ENCODE results near the gene TRIM38. TPM values are rescaled to one million over a fixed set of nuclear protein-coding genes. Genes with fewer than 3 reads are reported as not detected.
A peak's percentile ranks its signal among the peaks of the same experiment; 100 is the strongest.

Gene TRIM38
- total and polyA plus RNA-seq, 2 of the 13 experiments (the other 11 are each of a cell fraction or from before 2014, with no cell fraction given): 2.5 to 3.1 TPM

GRCh38 chr6:26025894-26026832 is 63.6 kb downstream of the TRIM38 start (continued):
- TF ChIP-seq, protein P1, sequence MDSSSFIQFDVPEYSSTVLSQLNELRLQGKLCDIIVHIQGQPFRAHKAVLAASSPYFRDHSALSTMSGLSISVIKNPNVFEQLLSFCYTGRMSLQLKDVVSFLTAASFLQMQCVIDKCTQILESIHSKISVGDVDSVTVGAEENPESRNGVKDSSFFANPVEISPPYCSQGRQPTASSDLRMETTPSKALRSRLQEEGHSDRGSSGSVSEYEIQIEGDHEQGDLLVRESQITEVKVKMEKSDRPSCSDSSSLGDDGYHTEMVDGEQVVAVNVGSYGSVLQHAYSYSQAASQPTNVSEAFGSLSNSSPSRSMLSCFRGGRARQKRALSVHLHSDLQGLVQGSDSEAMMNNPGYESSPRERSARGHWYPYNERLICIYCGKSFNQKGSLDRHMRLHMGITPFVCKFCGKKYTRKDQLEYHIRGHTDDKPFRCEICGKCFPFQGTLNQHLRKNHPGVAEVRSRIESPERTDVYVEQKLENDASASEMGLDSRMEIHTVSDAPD (CRISPR knock-in tag; IDR thresholded peaks at IDR 0.05): no peak
- TF ChIP-seq KDM5B (CRISPR knock-in tag; IDR thresholded peaks at IDR 0.05; ENCODE audit: borderline replicate concordance) (no peak), ZNF33B (CRISPR knock-in tag; IDR thresholded peaks at IDR 0.05) (0 out of 2 replicates have a peak, but pooled peaks have one; percentile 4), SP5 (CRISPR knock-in tag; IDR thresholded peaks at IDR 0.05; ENCODE audit: borderline replicate concordance, low read depth) (no peak), TSC22D2 (CRISPR knock-in tag; IDR thresholded peaks at IDR 0.05; ENCODE audit: borderline replicate concordance) (no peak), KIAA2018 (CRISPR knock-in tag; IDR thresholded peaks at IDR 0.05; ENCODE audit: borderline replicate concordance) (no peak), CCAR2 (optimal IDR thresholded peaks at IDR 0.05; ENCODE audit: low read depth, low read length) (no peak), EP300 (IDR thresholded peaks at IDR 0.05; ENCODE audit: low read depth in 2 of 2, low read length in 2 of 2) (peak in 1 of 2 experiments; percentile 54; a peak in 2 of 4 replicates), EP300 (CRISPR knock-in tag; IDR thresholded peaks at IDR 0.05; ENCODE audit: borderline replicate concordance) (no peak), THAP8 (CRISPR knock-in tag; IDR thresholded peaks at IDR 0.05; ENCODE audit: borderline replicate concordance) (no peak), SALL2 (CRISPR knock-in tag; IDR thresholded peaks at IDR 0.05) (peak; percentile 18; the same call in 1 of the 2 replicates), NR2F2 (IDR thresholded peaks at IDR 0.05; ENCODE audit: borderline replicate concordance, low read depth) (no peak)
- TF ChIP-seq, protein P2, sequence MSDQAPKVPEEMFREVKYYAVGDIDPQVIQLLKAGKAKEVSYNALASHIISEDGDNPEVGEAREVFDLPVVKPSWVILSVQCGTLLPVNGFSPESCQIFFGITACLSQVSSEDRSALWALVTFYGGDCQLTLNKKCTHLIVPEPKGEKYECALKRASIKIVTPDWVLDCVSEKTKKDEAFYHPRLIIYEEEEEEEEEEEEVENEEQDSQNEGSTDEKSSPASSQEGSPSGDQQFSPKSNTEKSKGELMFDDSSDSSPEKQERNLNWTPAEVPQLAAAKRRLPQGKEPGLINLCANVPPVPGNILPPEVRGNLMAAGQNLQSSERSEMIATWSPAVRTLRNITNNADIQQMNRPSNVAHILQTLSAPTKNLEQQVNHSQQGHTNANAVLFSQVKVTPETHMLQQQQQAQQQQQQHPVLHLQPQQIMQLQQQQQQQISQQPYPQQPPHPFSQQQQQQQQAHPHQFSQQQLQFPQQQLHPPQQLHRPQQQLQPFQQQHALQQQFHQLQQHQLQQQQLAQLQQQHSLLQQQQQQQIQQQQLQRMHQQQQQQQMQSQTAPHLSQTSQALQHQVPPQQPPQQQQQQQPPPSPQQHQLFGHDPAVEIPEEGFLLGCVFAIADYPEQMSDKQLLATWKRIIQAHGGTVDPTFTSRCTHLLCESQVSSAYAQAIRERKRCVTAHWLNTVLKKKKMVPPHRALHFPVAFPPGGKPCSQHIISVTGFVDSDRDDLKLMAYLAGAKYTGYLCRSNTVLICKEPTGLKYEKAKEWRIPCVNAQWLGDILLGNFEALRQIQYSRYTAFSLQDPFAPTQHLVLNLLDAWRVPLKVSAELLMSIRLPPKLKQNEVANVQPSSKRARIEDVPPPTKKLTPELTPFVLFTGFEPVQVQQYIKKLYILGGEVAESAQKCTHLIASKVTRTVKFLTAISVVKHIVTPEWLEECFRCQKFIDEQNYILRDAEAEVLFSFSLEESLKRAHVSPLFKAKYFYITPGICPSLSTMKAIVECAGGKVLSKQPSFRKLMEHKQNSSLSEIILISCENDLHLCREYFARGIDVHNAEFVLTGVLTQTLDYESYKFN (CRISPR knock-in tag; conservative IDR thresholded peaks at IDR 0.05): 0 out of 2 replicates have a peak, but pooled peaks have one; percentile 26
